Cerebellar nuclear complex (tissue), 1 donor: ENCODE measurements around the gene FAT1.
"Not testable (repeated sequence)": the region's sequence is repeated elsewhere in the genome, so short reads cannot be mapped to it uniquely, and the experiment has no call there.

Experiments
- DNase-seq, 2 experiments: peaks; one replicate each; lab custom pipeline; 2025; lab: John Stamatoyannopoulos, UW

Gene FAT1

GRCh38 chr4:186723292-186724057 lies at the start of gene FAT1:
Gene FAT1 (minus strand): TSS chr4:186723856. CDS start chr4:186709827, 14,029 bp downstream.
- DNase-seq: no peak

DNA sequence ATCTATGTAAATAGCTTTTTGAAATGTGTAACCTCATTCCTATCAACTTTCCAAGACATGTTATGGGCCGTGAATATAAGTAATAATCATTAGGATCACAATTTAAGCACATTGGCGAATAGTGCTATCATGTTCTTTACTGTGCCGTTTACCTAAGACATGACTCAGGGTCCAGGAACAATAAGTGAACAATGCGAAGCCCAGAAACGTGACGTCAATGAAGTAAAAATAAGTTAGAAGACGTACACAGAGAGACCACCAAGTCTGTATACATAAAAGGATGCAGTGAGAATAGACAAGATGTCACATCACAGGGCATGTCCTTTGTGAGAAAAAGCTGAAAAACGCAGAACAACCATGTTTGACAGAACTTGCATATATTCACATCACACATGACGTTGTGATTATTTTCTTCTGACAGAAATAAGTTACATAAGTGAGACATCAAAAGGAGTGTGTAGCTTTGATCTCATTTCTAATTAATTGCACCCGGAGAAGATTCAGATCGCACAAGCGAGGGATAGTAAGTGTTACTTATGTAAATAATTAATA lies 49.4 kb upstream of the FAT1 start:
- no peak for DNase-seq

DNA sequence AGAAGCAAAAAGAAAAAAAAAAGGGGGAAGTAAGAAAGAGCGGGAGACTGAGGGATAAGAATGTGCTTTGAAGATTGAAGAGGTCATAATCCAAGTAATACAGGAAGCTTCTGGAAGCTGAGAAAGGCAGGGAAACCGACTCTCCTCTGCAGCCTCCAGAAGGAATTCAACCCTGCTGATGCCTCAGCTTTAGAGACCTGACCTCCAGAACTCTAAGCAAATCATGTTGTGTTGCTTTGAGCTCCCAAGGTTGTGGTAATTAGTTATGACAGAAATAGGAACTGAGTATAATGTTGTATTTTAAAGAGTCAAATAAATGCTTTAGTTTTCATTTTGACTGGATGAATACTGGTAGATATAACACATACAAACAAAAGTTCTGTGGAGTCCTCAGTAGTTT lies 48.0 kb upstream of the FAT1 start:
- no peak for DNase-seq

DNA sequence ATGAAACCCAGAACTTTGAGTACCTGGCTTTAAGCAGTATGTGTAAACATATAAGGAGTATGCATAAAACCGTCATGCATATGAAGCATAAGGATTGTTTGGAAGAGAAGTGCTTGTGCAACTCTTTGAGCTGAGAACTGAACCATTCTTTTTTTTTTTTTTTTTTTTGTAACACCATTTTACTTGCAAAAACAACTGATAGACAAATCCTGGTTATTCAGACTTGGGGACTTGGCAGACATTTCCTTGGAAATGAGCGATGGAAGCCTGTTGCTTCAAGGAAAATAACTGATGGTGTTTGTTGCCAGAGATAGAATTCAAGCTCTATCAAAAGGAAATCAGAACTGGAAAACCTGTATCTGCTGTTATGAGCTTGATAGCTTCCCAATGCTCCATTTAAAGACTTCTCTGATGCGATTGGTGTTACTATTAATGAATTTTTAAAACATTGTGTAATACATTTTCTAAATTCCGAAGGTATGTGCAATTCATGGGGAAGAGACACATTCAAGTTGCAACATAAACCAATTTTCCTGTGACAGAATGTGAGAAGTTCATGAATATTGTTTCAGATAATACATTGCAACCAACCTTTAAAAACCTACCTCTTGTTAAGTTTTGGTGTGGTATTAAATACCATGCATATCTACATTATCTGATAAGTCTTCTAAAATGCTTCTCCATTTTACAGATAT lies 47.0 kb upstream of the FAT1 start:
- no peak for DNase-seq

DNA sequence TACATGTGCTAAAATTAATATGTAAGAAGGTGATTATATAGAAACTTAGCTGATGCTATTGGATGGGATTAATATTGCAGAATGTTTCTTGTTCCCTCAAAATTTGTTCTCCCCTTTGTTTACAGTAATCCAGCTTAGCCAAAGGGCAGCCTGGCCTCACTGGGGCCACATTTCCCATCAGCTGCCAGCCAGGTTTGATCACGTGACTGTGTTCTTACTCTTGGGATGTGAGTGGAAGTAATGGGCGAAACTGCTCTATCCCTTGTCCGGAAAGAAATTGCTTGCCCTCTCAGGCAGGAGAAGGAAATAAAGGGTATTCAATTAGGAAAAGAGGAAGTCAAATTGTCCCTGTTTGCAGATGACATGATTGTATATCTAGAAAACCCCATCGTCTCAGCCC lies 44.1 kb upstream of the FAT1 start:
- DNase-seq: no peak

DNA sequence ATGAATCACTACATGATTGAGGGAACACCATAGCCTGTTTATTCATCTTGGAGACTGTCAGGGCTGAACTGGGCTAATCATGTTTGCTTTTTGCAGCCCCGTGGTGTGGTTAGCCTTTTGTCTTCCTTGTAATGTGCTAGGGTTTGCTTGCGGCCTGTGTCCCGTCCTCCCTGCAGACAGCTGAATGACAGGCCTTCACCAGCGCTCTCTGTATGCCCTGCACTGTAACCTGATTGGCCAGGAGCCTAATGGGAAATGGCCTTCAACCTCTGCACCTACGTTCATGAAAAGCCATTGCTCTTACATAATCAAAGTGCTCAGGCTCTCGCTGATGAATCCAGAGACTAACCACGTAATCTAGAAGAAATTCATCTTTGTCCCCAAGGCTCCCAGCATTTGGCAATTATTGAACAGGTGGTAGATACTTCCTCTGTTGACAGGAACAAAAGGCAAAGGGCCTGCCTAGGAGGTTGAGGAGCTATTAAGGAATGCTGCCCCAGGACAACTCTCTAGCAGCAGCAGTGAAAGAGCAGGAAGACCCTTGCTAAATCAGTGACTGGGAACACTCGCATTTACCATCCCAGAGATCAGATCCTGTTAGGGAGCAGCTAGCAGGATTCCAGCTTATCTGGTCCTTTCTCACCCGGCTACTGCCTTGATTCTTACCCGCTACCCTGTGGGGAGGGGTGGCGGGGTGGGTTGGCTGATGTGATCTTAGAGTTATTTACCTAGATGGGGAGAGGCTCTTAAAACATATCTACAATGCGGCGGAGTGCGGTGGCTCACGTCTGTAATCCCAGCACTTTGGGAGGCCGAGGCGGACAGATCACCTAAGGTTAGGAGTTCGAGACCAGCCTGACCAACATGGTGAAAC lies 42.3 kb upstream of the FAT1 start:
- DNase-seq: no peak

DNA sequence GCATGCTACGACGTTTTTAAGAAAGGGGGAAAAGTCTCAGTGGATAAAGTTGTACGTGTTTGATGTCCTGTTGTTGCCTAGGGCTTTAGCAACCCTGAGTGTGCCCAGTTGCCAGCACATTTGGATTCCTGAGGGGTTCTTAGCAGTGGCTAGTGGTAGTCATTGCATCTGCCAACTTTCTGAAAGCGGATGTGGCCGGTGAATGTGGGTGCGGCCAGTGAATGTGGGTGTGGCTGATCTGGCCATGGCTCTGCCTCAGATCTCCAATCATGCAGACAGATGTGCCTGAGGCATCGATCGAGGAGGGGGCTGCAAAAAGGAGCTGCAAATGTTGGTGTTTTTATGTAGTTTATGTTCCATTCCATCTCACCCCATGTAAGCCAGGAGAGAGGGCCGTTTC lies 41.5 kb upstream of the FAT1 start:
- DNase-seq: no peak

DNA sequence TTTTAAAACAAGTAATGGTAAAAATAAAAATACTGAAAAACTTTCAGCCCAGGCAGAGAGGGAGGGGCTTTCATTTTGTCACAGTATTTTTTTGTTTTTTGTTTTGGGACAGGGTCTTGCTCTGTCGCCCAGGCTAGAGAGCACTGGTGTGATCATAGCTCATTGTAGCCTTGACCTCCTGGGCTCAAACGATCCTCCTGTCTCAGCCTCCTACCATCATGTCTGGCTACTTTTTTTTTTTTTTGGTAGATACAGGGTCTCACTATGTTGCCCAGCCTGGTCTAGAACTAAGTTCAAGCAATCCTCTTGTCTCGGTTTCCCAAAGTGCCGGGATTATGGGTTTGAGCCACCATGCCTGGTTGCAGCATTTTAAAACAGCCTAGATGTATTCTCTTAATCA lies 40.8 kb upstream of the FAT1 start:
- no peak for DNase-seq

GRCh38 chr4:186762865-186763264 lies 39.2 kb upstream of the FAT1 start:
- no peak for DNase-seq

DNA sequence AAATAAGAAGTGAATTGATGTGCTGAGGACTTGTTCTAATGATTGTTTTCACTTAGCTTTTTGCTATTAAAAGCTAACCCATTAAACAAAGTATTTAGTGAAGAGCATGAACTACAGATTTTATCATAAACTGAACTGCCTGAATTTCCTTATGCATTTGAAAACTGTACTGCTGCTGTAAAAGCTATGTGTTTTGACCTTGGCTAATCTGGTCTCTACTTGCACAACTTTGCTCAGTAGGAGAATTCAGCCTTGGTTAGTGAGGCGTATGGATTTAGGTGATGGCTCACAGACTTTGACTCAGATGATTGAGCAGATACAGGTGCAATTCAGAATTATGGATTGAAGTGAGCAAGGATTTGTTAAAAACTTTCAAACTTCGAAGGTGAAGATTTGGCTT lies 38.7 kb upstream of the FAT1 start:
- DNase-seq: no peak

DNA sequence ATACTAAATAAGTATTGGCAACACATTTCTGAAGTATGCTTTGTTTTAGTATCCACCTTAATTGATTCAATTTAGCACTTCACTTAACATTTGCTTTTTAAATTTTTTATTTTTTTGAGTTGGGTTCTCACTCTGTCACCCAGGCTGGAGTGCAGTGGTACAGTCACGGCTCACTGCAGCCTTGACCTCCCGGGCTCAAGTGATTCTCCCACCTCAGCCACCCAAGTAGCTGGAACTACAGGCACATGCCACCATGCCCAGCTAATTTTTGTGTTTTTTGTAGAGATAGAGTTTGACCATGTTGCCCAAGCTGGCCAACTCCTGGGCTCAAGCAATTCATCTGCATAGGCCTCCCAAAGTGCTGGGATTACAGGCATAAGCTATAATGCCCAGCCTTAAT lies 38.3 kb upstream of the FAT1 start:
- not testable (repeated sequence) for DNase-seq

DNA sequence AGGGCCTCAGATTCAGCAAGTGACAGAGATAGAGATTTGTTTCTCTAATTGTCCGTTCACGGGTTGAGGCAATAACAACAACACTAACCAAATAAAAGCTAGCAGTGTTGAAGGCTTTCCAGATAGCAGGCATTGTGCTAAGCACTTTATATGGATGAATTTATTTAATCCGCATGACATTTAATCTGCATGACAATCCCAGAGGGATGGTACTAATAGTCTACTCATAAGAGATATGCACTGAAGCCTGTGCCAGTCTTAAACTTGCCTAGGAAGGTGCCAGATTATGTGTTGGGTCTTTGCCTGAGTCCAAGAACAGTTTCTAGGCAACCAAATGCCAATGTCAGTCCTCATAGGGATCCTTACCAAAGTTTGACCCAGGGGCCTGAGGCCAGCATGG lies 37.7 kb upstream of the FAT1 start:
- no peak for DNase-seq

DNA sequence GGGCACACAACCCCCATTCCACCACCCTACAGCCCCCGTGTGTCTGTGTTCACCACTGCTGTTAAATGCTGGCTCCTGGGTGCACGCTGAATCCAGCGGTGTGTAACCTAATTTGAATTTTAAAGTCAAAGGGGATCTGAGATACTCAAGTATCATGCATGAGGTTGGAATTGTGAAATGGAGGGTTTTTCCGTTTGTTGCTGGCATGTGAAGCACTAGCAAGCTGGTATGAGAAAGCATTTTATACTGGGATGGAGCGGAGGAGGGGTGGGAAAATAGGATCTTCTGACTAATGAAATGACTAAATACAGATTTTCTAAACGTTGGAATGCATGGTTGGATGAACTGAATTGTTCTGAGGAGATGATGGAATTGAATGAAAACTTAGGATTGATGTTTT lies 36.9 kb upstream of the FAT1 start:
- no peak for DNase-seq

GRCh38 chr4:186759990-186760389 lies 36.3 kb upstream of the FAT1 start:
- no peak for DNase-seq

GRCh38 chr4:186758929-186759682 lies 35.5 kb upstream of the FAT1 start:
- no peak for DNase-seq

DNA sequence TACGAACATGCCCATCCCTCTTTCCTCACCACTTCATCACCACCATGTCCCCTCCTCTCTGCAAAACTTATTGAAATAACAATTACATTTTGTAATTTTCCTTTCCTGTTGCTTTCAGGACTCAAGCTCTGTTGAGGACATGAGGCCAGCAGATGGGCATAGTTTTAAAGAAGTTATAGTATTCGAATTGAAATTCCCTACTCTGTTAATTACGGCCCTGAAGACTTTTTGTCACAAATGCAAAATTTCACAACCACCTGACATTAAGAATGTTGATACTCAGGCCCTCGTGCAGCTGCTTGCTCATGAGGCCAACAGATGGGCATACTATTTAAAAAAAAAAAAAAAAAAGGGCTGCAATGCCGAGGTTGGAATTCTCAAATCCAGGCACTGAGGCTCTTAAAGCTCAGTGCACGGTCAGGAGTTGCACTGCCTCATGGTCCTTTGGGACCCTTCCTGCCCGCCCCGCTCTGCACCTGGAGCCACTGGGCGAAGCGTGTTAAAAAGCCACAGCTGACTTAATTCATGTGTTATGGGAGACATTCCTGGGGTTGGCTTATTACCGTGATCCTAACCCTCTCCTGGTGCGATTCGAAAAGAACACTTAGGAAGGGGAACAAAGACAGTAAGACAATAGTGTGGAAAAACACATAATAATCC lies 34.2 kb upstream of the FAT1 start:
- no peak for DNase-seq

GRCh38 chr4:186756550-186756949 lies 32.9 kb upstream of the FAT1 start:
- not testable (repeated sequence) for DNase-seq

DNA sequence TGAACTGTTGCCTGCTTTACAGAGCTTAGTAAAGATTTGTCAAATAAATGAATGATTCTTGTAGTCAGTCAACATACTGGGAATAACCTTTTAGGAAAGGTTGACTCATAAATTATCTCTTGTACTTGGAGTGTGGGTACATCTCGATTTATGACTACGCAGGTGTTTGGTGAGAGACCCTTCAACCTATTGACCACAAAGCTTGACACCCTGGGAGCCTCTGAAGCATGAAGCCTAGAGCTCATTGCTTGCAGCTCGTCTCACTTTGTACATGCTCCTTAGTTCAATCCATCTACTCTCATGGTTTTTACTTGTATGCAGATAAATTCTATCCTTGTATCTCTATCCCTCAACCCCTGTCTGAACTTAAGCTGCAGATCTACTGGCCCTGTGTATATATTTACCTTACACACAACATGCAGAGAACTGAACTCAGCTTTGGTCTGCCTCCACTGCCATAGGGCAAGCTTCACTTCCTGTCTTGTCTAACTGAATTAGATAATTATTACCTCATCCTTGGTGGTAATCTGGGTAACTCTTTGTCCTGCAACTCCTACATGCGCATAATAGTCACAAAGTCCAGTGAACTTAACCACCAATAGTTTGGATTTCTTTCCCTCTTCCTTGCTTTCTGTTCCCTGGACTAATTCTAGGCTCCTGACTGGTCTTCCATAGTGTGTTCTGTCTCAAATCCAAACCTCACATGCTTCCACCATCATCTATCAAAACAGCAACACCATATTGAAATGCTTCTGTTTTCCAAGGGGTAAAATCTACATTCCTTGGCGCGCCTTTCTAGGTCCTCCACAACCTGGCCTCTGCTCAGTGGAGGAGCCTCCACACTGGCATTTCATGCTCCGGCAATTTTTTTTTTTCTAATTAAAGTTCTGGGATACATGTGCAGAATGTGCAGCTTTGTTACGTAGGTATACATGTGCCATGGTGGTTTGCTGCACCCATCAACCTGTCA lies 32.2 kb upstream of the FAT1 start:
- DNase-seq: no peak

GRCh38 chr4:186754976-186755375 lies 31.3 kb upstream of the FAT1 start:
- no peak for DNase-seq

- DNase-seq: no peak
Measured at GRCh38 chr4:186752325-186752724, 28.7 kb upstream of the FAT1 start.
